Measurements from ENCODE around the gene TAS1R1.
"Not testable (repeated sequence)": the region's sequence is repeated elsewhere in the genome, so short reads cannot be mapped to it uniquely, and the experiment has no call there.

TAS1R1 gene

DNA sequence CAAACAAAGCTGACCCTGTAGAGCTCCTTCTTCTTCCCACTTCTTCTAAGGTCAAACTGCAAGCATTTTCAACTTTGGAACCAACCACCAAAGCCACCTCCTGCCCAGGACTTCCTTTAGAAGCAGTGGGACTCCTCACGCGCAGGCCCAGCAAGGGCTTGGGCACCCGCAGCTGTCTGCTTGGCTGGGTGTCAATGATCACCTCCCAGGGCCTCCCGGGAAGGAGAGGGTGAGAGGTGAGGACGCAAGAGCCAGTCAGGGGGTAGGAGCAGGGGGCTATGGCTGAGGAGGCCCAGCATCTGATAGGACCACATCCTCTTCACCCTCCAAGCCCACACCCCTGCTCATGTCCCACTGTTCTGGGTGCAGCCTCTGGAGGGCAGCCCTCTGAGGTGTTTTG is 37.3 kb downstream of the TAS1R1 start:
- no peak for DNase-seq

DNA sequence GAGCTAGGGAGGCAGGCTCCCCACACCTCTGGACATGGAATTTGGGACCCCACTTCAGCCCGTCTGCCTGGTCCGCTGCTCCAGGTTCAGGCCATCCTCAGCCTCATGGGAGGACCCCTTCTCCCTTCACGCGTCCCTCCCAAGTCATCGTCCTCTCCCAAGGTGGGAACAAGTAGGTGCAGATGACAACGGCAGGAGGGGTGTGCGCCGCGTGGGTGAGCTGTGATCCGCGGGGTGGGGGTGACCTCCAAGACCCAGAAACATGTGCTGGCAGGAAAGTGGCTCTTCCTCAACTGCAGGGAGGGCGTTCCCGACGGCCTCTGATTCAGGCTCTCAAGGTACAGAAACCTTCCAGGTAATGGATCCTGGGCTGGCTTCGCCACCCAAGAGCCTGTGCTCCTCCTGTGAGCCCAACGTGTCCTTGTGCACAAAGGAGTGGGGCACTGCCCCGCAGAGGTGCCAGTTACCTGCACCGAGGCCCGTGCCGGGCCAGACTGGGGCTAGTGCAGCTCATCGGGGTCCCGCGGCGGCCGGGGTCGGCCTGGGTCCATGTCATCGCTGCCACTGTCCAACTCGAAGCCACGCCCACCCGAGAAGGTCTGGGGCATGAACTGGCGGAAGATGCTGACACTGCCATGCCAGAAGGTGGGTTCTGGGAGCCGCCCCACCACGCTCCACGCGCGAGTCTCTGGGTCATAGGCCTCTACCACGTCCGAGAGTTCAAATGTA is 37.9 kb downstream of the TAS1R1 start:
- no peak for DNase-seq

DNA sequence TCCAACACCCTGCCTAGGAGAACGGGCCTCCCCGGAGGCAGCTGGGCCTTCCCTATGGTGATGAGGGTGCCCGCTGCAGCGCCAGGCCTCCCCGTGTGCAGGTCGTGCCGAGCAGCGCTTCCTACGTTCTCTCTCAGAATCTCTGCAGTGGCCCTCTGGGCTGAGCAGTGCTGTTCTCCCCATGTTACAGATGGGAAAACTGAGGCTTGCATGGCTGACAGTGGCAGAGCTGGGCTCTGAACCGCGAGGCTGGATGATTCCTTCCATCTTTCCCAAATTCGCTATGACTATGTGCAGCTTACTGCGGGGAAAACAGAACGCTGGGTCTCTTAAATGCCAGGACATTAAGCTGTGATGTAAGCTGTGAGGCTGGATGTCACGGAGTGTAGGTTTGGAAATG is 38.7 kb downstream of the TAS1R1 start:
- no peak for DNase-seq

DNA sequence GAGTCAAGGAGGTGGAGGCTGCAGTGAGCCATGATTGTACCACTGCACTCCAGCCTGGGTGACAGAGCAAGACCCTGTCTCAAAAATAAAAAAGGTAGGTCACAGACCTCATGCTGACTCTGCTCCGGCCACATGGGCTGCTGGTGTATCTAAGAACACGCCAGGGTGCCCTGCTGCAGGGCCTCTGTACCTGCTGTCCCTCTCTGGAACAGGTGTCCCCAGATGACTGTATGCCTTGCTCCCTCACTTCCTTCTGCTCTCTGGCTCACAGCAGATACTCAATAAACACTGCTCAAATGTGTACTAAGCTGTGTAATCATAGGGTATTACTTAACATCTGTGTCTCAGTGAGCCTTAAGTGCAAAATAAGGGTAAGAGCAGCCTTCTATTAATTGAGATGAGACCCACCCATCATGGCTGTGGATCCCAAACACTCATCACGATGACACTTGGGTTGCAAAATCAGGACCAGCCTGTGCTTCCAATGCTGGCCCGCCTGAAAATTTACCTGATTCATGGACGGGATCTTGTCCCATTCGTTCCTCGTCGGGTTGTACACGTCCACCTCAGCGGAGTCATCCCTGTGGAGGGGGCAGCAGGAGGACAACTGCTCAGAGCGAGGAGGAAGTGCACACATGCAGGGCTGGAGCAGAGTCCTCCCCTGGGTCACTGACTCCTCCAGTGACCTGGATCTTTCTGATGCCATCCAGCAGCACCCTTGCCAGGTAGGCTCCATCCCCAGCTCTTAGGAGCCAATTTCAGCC is 40.1 kb downstream of the TAS1R1 start:
- no peak for DNase-seq

DNA sequence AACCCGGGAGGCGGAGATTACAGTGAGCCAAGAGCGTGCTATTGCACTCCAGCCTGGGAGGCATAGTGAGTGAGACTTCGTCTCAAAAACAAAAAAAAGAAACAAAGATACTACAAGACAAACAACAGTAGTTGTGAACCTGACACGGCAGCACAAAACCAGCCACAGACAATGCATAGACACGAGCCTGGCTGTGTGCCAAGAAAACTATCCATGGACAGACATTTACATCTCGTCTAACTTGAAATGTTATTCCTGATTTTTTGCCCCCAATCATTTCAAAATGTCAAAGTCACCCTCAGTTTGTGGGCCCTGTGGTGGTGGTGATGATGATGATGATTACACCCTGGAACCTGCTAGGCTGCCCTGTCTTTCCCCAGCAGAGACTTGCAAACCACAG is 41.2 kb downstream of the TAS1R1 start:
- no peak for DNase-seq

DNA sequence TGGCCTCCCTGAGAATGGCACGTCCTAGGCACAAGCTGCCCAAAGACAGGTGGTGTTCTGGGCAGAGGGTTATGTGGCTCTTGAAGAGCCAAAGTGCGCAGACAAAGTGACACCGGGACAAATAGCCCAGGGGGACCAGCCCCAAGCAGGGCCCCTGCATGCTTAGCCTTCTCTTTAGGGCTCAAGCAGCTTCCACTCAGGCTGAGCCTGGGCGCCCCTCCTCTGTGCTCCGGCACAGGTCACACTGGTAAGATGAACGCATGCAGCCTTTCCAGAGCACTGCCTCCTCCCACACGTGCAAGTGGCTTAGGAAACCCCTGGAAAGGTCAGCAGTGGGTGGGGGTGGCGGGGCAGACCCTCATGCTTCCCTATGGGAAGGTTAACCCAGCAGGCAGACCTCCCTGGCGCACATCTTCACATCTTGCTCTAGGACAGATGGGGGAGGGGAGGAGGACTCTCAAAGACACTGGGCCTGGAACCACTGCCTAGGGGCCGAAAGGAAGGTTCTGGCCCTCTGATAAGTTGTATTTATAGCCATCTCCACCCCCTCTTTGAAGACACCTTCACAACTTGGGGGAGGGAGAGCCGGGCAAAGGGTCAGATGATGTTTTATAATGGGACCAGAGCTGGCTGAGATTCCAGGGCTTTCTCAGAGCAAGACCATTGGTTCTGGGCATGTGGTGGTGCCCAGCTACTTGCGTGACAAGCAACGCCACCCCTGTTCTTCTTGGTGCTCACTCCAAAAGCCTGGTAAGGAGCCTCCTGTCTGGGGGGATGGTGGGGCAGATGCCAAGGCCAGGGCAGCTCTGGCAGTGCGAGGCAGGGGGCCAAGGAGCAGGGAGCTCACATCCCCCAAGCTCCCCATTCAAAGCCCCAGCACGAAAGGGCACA is 42.0 kb downstream of the TAS1R1 start:
- DNase-seq, result no peak

DNA sequence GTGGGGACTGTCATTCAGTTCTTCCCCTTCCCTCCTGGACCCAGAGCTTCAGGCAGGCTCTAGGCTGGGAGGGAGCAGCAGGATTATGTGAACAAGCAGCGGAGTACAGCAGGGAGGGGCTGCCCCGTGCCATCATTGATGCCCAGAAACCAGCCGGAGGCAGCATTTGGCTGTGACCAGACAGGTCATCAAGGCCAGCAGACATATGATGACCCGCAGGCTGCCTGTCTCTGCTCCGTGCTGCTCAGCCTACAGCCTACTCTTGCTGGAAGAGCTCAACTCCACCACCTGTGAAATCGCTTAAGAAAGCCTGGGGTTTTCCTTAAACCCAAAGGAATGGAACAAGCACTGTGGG is 42.6 kb downstream of the TAS1R1 start:
- no peak for DNase-seq

DNA sequence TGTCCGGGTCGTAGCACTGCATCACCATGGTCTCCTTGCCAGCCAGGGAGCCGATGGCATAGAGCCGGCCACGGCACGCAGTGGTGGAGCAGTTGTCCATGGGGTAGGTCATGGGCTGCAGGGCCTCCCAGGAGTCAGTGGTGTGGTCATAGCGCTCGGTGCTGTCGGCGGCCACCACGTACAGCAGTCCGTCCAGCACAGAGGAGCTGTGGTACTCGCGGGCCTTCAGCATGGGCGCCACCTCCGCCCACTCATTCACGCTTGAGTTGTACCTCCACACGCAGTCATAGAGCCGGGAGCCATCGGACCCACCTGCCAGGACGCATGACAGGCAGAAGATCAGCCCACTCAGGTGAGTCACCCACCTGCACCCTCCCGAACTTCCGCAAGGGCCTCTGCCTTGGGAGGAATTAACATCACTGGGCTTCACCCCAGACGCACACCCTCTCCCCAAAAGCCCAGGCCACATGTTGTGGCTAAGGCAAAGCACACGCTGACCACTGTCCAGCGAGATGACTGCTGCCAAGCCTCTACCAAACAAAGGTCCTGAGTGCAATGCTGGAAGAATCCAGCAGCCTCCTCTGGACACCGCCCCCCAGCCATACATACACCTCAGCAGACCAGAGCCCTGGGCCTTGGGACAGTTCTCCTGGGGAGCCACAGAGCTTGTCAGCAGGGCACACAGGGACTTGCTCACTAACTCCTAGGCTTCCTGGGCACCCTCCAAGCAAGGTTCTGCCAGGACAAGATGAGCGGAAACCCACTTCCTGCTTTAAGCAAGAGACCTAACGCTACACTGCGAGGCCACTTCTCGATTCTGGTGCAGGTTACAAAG is 44.3 kb downstream of the TAS1R1 start:
- DNase-seq, result peak; percentile 67

DNA sequence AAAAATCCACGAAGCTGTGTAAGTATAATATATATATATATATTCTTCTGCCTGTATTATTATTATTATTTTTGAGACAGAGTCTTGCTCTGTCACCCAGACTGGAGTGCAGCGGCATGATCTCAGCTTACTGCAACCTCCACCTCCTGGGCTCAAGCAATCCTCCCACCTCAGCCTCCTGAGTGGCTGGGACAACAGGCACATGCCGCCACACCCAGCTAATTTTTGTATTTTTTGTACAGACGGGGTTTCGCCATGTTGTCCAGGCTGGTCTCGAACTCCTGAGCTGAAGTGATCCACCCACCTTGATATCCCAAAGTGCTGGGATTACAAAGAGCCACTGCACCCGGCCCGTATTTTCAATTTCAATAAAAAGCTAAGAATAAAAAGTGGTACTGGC is 44.9 kb downstream of the TAS1R1 start:
- not testable (repeated sequence) for DNase-seq

DNA sequence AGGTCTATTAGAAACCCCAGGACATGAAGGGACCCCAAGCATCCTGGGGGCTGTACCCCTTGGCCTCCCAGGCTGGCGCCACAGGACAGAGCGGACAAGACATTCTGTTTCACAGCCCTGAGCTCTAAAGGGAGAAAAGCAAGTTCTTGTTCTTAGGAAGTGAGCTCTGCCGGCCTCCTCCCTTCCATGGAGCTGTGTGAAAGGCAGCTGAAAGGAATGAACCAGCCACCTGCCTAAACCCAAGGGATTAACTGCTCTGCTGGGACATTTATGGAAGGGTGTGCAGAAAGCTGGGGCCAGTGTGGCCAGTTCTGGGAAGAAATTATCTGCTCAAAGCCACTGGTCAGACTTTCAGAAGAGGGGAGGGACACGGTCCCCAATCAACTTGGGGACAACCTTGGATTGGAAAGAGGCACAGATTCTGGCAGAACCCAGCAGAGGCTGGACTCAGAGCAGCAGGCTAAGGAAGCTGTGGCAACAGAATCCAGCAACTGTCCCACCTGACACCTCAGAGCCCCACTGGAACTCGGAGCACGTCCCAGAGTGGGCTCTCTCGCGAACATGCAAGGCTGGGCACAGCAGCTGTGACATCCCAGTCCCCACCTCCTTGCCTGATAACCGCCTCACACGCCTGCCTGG is 45.4 kb downstream of the TAS1R1 start:
- no peak for DNase-seq

DNA sequence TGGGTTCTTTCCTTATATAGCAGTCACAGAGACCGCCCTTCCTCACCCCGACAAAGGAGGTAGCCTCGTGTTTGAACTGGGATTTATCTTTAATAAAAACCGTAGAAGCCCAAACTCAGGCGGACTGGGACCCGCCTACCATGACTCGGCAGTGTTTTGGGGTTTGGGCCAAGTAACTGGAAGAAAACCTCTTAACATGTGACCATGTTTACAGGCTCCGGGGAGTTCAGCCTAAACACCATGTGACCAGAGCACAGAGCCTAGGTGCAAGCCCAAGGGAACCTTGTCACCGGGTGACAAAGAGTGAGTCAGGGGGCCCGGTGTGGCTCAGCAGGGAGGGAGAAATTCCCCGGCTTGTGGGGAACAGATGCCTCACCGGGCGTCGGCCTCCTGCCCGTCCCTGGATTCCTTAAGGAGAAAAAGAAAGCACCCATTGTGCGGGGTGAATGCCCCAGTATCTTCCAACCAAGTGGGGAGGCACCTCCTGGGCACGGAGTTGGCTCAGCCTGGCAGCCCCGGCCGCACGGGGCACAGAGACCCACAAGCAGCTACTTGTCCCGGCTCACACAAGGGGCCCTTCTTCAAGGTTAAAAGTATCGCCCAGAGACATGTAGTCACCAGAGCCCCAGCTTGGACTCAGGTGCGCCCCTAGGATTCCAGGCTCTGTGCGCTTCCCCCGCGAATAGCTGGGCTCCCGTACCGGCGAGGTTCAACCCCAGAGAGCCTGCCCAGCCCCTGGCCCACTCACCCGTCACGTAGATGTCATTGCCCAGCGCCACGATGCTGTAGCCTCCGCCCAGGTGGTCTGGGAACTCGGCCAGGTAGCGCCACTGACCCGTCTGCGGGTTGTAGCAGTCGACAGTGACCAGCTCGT is 46.2 kb downstream of the TAS1R1 start:
- peak; percentile 88 for DNase-seq

DNA sequence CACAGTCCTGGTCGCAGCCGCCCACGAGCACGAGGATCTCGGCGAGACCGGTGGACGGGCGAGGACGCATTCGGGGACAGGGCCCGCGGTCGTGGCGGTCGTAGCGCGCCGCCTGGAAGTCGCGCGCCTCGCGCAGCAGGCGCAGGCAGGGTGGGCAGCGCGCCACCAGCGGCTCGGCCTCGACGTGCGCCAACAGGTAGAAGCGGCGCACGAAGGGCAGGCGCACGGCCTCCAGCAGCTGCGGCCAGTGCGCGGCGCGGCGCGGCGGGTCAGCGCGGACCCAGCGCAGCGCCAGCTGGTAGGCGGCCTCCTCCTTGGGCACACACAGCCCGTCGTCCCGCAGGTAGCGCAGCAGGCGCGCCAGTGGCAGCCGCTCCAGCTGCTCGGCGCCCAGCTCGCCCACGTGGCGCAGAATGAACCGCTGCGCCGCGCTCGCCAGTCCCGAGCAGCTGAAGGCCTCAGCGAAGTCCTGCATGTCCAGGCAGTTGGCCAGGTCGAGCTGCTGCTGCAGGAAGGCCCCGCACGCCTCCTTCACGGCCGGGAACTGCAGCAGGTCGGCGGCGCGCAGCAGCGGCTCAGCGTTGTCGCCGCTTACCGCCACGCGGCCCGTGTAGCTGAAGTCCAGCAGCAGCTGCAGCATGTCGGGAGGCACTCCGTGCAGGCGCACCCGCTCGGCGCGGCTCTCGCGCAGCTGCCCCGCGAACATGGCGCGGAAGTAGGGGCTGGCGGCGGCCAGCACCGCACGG is 47.0 kb downstream of the TAS1R1 start:
- DNase-seq, result peak; percentile 38

DNA sequence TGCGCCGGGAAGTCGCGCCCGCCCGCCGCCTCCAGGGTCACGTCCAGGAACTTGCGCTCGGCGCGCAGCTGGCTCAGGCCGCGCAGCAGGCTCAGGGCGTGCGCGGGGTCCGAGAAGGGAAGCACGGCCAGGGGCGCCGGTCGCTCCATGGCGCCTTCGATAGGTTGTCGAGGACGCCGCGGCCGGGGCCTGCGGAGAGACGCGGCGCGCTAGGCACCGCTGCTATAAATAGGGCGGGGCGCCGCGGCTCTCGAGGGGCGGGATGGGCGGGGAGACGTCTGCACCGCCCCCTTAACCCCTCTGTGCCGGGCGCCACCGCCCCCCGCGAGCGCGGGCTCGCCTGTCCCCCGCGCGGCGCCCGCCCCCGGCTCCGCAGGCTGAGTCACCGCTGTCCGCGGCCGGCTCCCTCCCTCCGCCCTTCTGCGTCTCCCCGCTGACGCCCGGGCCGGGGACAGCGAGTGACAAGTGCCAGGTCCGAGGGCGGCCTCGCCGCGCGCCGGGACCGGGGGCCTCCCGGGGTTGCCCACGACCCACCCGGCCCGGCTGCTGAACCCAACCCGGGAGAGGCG is 47.6 kb downstream of the TAS1R1 start, which contains the start of gene KLHL21:
Gene KLHL21, minus strand, starts transcription at position 201 of the 569 bp plus-strand sequence. Its CDS starts 52 bp downstream, at position 149.
- DNase-seq, result peak; percentile 92

DNA sequence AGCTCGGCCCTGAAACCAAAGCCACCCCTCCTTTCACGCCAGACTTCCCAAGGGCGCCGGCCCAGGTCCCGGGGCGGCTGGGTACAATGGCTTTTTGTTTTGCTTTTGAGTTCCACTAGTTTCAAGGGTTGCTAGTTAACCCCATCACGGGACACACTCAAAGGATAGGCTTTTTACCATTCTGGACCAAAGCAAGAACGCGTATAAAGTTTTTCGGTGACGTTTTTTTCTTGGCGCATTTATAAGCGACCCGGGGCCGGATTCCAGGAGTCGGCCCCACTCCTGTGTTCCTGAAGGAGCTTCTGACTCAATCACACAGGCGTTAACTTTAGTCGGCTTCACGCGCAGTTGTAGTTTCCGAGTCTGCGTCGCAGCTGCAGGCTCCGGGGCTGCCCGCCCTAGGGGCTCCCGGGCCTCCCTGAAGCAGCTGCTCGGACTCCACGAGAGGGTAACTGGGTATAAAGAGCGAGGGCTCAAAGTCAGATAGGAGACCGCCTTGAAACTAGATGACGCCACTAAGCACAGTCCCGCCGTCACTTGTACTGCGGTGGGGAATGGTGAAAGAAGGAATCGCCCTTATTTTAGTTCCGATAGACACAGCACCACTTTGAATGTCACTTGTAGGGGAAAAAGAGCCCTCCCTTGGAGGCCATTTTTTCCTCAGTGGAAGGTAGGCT is 48.3 kb downstream of the TAS1R1 start:
- DNase-seq, result peak; percentile 70

DNA sequence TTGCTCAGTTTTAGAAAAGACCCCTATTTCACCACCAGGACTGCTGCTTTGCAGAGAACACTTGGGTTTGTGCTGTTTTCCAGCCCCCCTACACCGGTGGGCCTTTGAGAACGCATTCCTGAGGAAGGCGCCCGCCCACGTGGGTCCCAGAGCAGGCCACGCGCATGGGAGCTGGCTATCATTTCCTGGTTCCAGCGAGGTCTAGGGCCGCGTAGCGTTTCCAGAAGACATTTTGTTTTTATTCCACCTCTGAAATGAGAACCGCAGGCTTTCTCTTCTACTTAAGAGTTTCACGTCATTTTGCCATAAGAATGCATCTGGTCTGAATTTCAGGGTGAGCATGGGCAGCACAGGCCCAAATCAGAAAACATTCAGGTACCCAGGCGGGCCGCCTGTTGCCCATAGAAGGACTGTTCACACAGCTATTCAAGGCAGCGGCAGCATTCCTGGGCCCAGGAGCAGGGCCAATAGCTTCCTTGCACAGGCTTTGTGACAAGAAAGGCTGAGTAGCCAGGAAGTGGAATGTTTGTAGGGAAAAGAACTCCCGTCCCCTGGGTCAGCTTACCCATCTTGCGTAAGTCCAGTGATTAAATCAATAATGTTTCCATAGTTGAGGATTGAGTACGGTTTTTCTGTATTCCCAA is 48.9 kb downstream of the TAS1R1 start:
- DNase-seq, result no peak

DNA sequence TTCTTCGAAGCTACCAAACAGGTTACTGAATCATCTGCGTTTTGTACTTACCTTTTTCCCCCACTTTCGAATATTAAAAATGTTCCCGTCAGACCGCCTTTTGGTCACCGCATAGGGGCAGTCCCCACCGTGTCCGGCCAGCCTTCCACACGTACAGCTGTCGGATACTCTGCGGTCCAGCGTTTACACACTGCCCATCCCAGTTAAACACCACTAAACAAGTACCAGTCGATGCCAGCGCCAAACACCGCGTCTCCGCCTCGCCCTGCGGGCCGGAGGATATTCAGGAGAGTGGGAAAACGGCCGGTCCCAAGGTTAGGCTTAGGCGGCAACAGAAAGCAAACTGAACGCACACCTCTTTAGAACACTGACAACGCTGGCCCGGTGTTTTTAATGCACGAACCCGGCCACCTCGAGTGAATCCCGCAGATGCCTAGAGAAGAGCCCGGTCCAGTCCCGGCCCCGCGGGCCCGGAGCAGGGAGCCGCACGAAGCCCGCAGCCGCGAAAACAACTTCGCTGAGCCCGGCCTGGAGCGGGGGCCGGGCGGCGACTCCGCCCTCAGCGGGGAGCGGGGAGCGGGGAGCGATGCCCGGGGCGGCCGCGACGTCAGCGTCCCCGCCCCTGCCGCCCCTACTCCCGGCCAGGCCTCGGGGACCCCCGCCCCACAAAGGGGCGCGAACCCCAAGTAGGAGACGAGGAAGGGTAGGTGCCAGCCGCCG is 57.7 kb downstream of the TAS1R1 start:
- no peak for DNase-seq

DNA sequence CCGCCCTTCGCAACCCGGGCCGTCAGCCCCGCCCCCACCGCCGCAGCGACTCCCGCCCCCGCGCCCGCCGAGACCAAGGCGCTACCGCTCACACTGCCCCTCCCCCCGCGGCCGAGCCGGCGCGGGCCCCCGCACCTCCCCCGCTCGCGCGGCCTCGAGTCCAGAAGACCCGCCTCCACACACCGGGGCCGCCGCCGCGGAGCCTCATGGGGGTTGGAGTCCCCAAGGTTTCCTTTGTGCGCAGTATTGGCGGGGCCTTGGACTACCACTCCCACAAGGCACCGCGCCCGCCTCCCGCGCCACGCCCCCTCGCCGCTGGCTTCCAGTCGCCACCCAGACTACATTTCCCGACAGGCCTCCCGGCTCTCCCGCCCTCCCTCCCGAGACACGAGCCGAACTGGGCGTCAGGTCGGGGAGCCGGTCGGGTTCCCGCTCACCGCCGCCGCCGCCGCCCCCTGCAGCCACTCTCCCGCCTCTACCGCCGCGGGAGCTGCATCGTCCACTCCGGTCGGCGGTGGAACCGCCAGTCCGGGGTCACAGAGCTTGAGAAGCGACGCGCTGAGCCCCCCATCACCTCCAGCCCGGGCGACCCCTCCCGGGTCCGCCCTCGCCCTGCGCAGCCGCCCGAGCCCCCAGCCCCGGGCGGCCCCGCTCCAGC is 58.4 kb downstream of the TAS1R1 start, which contains the start of gene PHF13:
Gene PHF13, plus strand, starts transcription at position 371 of the 658 bp plus-strand sequence. CDS start 336 bp downstream, outside the sequence.
- peak; percentile 100 for DNase-seq
